GM18498 (cell line): ENCODE data around the gene PSMD9.
"Not testable (repeated sequence)": the region's sequence is repeated elsewhere in the genome, so short reads cannot be mapped to it uniquely, and the experiment has no call there.

Experiments
- ATAC-seq: cut with Tn5 transposase; IDR thresholded peaks from one replicate; pipeline ENCODE4 v1.9.1; 2021; ENCODE audit warnings: mild to moderate bottlenecking, moderate library complexity; ENCODE audit not compliant: unreplicated experiment

Gene PSMD9

GRCh38 chr12:121872546-121873215, 15.9 kb upstream of the PSMD9 start:
- no peak for ATAC-seq

- ATAC-seq: no peak
Measured at GRCh38 chr12:121873216-121873569, 15.4 kb upstream of the PSMD9 start.

- no peak for ATAC-seq
Measured at GRCh38 chr12:121874071-121874470, 14.5 kb upstream of the PSMD9 start.

GRCh38 chr12:121875582-121875981, 13.0 kb upstream of the PSMD9 start:
- ATAC-seq: no peak

GRCh38 chr12:121876080-121876447, 12.5 kb upstream of the PSMD9 start:
- not testable (repeated sequence) for ATAC-seq

- ATAC-seq: no peak
Measured at GRCh38 chr12:121883315-121883660, 5.3 kb upstream of the PSMD9 start.

- not testable (repeated sequence) for ATAC-seq
Measured at GRCh38 chr12:121885129-121885528, 3.5 kb upstream of the PSMD9 start.

- ATAC-seq: no peak
Measured at GRCh38 chr12:121888083-121888477, 510 bp upstream of the PSMD9 start.

GRCh38 chr12:121889274-121889624, 659 bp downstream of the PSMD9 start:
- ATAC-seq: no peak

GRCh38 chr12:121889661-121890060, 1.1 kb downstream of the PSMD9 start:
- not testable (repeated sequence) for ATAC-seq

- ATAC-seq: no peak
Measured at GRCh38 chr12:121892673-121893561, 4.3 kb downstream of the PSMD9 start.

- ATAC-seq: no peak
Measured at GRCh38 chr12:121893961-121894460, 5.4 kb downstream of the PSMD9 start.

GRCh38 chr12:121894633-121895032, 6.0 kb downstream of the PSMD9 start:
- ATAC-seq: no peak

GRCh38 chr12:121898287-121898686, 9.7 kb downstream of the PSMD9 start:
- no peak for ATAC-seq

GRCh38 chr12:121899590-121899989, 11.0 kb downstream of the PSMD9 start:
- ATAC-seq: no peak

- no peak for ATAC-seq
Measured at GRCh38 chr12:121903202-121903601, 14.6 kb downstream of the PSMD9 start.

GRCh38 chr12:121905746-121906145, 17.2 kb downstream of the PSMD9 start:
- no peak for ATAC-seq

- ATAC-seq: no peak
Measured at GRCh38 chr12:121908702-121909101, 20.1 kb downstream of the PSMD9 start.

- ATAC-seq: no peak
Measured at GRCh38 chr12:121911824-121912585, 23.4 kb downstream of the PSMD9 start.

GRCh38 chr12:121915841-121916321, 27.3 kb downstream of the PSMD9 start:
- no peak for ATAC-seq

- ATAC-seq: no peak
Measured at GRCh38 chr12:121916719-121917118, 28.1 kb downstream of the PSMD9 start.
